ENCODE results near the gene MAP3K2.

MAP3K2 gene

GRCh38 chr2:127278959-127279358 lies 108.8 kb downstream of the MAP3K2 start:
- no peak for DNase-seq

- DNase-seq, result no peak
Observed at GRCh38 chr2:127277028-127277427, 110.7 kb downstream of the MAP3K2 start.

- DNase-seq, result no peak
Observed at GRCh38 chr2:127275789-127276188, 112.0 kb downstream of the MAP3K2 start.

GRCh38 chr2:127275356-127275755 lies 112.4 kb downstream of the MAP3K2 start:
- DNase-seq, result no peak

GRCh38 chr2:127270663-127271062 lies 117.1 kb downstream of the MAP3K2 start:
- DNase-seq, result no peak

- no peak for DNase-seq
Observed at GRCh38 chr2:127261804-127262406, 125.9 kb downstream of the MAP3K2 start.

- no peak for DNase-seq
Observed at GRCh38 chr2:127259355-127259754, 128.4 kb downstream of the MAP3K2 start.

GRCh38 chr2:127256866-127257265 lies 130.9 kb downstream of the MAP3K2 start:
- no peak for DNase-seq

GRCh38 chr2:127256381-127256780 lies 131.4 kb downstream of the MAP3K2 start:
- DNase-seq, result no peak

GRCh38 chr2:127255721-127256120 lies 132.1 kb downstream of the MAP3K2 start:
- DNase-seq, result no peak

GRCh38 chr2:127255146-127255545 lies 132.6 kb downstream of the MAP3K2 start:
- DNase-seq, result no peak

GRCh38 chr2:127254386-127254981 lies 133.3 kb downstream of the MAP3K2 start:
- DNase-seq, result no peak

Data from DMS79 treated with DMSO at 0.1 percent for 48 hours (cell line).